Measurements from ENCODE around the gene MED1.
"Not testable (repeated sequence)": the region's sequence is repeated elsewhere in the genome, so short reads cannot be mapped to it uniquely, and the experiment has no call there.

Gene MED1

DNA sequence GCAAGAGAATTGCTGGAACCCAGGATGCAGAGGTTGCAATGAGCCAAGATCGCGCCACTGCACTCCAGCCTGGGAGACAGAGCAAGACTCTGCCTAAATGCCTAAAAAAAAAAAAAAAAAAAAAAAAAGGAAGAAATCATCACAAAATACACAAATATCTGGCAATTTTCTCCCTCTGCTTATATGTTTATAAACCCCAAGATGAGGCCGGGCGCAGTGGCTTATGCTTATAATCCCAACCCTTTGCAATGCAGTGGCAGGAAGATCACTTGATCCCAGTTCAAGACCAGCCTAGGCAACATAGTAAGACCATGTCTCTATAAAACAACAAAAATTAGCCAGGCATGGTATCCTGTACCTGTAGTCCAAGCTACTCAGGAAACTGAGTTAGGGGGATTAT, 21.5 kb downstream of the MED1 start:
- DNase-seq (ENCODE audit: extremely low read depth in 1 of 2, low read depth in 1 of 2) = no peak

DNA sequence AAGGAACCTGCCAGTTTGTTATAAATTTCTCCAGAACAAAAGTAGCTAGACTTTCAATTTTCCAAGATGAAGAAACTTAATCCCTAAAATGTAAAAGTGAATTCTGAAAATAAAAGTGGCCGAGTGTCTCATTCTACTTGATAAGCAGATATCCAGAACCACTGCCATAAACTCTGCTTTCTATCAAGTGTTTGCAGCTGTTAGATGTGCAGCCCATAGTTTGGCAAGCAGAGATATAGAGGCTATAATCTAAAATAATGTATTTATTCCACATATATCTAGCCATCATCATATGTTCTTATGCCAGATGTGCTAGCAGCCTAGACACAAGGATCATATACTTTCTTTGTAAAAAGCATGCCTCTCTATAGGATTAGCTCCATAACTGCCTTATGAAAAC, 34.9 kb downstream of the MED1 start:
- no peak for DNase-seq (ENCODE audit: extremely low read depth in 1 of 2, low read depth in 1 of 2)

DNA sequence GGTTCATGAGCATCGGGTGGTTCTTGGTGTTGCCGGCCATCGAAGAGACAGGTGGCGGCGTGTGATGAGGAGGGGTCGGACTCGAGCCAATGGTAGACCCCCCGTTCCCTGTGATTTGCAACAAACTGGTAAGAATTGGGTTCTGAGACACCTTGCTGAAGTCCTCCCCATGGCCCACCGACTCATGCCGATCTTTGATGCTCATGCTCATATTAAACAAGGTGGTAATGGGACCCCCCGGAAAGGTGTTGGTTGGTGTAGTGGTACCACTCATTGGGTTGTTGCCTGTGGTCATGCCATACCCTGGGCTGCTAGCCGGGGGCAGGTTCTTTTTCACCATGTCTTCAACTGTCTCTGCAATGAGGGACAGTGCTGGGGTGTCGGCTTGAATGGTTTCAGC, 40.8 kb downstream of the MED1 start:
- DNase-seq (ENCODE audit: extremely low read depth in 1 of 2, low read depth in 1 of 2) = no peak

DNA sequence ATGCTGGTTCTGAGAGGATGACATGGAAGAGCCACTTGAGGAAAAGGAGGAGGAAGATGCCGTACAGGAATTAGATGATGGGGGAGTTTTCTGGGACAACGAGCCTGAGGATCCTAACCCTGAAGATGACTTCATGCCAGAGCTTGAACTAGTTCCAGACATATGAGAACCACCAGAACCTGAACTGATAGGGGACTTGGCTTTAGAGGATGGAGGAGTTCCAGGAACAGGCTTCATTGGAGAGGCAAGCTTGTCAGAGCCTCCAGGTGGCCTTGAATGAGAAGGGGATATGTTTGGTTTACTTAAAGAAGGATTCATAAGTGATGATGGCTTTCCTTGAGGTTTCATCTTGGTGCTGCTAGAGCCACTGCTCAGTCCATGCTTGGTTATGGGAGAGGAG, 42.7 kb downstream of the MED1 start:
- no peak for DNase-seq (ENCODE audit: extremely low read depth in 1 of 2, low read depth in 1 of 2)

DNA sequence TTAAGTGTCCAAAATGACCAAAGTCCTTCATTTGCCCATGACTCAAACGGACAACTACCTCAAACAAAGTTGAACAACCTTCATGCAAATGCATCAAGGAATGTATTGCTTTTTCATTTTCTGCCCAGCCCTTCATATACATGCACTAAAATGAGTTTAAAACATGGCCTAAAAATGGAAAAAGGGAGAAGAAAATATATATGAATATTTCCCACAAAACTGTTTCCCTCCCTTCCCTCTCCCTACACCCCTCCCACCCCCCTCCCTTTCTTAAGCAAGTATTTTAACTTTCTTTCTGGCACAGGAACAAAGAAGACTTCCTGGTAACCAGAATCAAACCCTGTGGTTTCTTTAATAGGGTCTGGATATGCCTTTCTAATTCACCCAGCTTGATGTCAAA, 44.1 kb downstream of the MED1 start:
- DNase-seq (ENCODE audit: extremely low read depth in 1 of 2, low read depth in 1 of 2) = no peak

DNA sequence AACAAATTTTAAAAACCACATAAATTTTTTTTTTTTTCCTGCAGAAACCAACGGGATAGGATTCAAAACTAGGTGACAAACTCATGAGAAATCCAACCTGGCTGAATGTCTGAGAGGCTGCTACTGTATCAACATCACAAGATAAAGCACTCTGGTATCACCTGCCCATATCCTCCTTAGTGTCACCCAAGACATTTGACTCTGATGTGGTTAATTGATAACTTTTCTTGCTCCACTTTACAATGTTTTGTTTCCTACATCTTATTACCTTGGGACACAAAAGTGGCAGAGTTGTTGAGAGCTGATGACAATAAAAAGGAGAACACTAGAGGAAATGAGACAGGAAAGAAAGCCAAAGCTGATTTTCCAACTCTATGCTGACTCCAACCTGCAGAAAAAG, 45.6 kb downstream of the MED1 start:
- no peak for DNase-seq (ENCODE audit: extremely low read depth in 1 of 2, low read depth in 1 of 2)

DNA sequence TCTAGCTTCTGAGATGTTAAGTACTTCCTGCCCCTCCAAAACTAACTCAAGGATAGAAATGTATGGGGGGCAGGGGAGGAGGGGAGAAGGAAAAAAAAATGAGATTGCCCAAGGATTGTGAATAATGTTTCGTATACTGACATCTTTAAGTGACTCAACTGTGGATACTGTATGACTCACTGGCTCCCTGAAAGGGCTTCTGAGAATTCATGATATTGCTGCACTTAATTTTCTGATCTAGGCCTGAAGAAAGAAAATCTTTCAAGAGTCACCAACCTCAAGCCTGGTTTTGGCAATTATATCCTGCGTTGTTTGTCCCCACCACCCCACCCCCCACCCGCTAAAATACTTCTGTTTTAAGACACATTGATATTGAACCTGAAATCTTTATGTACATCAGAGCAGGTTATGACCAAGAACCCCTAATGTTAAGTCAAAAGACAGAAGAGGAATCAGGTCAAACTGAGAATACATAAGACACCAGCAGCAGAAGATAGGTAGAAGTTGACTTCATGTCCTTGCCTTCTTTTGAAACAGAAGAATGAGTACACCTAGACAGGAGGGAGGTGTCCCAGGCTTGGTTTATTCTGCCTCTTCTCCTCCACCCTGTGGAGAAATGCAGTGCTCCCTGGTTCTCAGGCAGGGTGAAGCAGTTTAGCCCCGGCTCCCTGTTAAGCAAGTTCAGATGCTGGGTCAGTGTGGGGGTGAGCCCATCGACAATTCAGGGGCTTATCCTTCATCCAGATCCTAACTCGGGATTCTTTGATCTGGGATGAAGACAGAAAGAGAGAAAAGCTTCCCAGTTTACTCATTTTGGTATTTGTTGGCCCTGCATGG, 46.3 kb downstream of the MED1 start:
- no peak for DNase-seq (ENCODE audit: extremely low read depth in 1 of 2, low read depth in 1 of 2)

DNA sequence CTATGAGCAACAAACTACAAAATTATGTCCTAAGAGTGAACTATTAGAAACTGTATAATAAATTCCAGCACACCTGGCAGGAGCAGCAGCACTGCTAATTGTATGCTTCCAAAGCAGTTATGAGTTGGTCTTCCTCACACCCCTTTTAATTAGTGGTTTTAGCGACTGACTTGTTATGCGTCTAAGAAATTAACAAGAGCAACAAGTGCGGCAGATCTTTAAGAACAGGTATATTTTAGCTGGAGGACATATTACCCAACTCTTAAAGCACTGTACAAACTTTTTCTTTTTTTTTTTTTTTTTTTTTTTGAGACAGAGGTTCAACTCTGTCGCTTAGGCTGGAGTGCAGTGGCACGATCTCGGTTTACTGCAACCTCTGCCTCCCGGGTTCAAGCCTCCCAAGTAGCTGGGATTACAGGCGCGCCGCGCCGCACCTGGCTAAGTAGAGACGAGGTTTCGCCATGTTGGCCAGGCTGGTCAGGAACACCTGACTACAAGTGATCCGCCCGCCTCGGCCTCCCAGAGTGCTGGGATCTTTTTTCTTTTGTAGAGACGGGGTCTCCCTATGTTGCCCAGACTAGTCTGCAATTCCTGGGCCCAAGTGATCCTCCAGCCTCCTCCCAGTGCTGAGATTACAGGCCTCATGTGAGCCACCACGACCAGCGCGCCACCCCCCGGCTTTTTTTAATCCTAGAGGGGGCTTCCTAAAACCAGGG, 48.0 kb downstream of the MED1 start:
- DNase-seq (ENCODE audit: extremely low read depth in 1 of 2, low read depth in 1 of 2) = no peak

DNA sequence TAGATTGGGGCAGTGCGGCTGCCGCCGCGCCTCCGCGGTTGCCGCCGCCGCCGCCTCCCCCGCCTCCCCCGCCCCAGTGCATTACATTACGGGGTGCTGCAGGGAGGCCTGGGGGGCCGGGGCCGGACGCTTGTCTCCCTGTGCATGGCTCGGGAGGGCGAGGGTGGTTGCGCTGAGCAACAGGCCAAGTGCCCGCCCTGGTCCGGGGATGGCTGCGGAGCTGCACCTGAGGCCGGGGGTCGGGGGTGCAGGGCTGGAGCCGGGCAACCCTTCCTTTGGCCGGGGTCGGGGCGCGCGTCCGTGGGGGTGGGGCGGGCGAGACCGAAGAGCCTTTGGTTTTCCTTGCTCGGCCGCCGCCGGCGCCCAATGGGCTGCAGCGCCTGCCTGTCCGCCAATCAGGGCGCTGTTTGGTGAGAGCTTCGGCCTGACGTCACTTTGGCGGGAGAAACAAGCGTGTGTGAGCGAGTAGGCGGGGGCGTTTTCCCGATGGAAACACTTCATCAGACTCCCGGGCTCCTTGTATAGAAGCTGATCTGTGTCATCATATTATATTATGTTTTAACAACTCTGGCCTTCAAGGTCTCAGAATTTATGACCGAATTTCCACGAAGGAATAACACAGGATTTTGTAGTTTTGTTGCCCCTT, 48.7 kb downstream of the MED1 start:
- DNase-seq (ENCODE audit: extremely low read depth in 1 of 2, low read depth in 1 of 2) = peak; percentile 53 to 77

DNA sequence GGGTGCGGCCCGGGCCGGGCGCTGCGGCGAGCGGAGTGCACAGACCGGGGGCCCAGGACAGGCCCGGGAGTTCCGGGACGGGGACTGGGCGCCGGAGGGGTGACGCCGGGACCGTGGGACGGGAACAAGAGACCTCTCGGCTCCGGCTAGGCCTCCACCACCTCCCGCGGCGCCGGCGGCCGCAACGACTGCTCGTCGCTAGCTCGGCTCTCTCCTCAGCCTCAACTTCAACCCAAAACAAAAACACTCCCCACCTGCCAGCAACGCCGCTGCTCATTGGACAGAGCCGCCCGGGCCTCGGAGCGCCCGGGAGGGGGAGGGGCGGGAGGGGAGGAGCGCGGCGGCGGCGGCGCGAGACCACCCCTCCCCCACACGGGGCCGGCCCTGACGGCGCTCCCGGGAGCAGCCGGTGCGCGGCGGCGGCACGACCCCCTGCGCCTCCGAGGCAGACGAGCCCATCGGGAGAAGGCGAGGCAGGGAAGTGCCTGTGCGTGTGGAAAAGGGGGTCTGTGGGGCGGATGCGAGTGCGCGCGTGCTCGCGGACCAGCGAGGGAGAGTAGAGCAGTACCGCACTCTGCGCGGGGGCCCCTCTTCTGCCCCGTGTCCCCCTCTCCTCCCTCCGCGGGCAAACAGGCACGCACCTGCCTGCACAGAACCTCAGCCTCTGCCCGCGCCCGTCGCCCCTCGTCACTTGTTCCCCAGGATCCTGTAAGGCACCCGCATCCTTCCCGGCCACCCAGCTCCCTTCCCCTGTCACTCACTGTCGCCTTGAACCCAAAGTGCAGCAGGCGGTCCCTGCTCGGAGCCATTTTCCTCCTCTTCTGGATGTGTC, 49.4 kb downstream of the MED1 start, which contains the start of gene FBXL20:
Gene FBXL20, minus strand, starts transcription at position 215 of the 832 bp plus-strand sequence. CDS start 224 bp downstream, outside the sequence.
- peak; percentile 83 to 89 for DNase-seq (ENCODE audit: extremely low read depth in 1 of 2, low read depth in 1 of 2)

DNA sequence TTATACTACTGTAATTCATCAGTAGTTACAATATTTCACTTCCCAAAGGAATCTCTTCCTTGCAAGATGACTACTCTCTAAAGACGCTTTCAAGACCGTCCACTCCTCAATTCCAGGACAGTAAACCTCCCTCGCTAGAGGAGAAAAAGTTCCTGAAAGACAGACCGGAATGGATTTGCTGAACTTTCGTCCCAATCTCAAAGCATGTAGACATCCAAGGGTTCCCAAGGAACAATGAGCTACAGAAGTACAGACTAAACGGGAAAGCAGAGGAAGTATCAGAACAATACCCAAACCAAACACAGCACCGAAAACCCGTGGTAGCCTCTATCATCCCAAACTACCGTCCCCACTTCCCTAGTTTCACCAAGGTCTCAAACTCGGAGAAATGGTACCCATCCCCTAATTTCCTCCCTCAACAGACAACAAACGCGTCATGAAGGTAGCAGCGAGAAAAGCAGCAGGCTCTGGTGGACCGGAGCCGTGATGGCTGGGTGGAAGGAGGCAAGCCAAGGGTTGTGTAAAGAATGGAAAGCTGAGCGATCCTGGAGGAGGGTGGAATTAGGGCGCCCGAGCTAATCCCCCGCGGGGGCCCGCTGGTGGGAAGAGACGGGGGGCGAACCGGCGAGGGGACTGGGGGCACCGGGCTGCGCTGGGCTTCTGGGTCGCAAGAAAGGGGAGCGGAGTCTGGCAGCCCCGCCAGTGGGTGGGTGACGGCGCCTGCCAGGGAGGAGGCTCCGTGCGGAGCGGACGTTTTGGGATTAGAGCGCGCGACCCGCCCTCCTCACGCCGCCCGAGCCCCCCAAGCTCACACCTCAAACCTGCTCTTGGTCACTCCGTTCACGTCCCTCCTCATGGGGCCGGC, 50.3 kb downstream of the MED1 start:
- DNase-seq (ENCODE audit: extremely low read depth in 1 of 2, low read depth in 1 of 2) = no peak

DNA sequence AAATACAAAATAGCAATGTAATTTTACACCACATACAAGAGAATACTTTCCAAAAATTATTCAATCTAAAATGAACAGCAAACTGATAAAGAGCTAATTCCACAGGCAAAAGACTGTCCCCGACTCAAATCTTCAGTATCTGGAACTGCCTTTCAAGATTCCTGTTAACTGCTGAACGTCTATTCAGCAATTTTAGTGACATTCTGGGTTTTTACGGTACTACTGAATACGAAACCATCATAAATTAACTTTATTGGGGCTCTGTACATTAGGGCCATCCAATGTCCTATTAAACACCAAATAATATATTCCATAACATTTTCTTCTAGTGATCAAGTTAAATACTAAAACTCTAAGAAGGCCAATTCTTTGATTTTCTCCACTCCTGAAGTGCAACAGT, 51.3 kb downstream of the MED1 start:
- no peak for DNase-seq (ENCODE audit: extremely low read depth in 1 of 2, low read depth in 1 of 2)

DNA sequence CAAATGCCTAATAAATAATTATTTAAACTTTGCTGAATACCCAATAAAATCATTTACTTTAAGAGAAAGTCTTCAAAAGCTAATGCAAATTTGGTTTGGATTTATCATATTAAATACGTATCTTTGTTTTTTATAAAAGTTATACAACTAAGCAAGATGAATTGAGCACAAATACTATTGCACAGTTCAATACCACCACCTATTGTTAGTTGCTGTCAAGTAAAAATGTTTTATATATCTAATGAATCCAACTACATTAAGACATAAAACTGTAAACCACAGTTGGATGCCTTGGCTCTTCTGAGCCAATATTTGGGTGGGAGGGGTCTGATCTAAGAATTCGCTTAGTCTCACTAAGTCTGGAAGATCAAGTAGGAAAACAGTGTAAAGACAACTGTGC, 57.3 kb downstream of the MED1 start:
- no peak for DNase-seq (ENCODE audit: extremely low read depth in 1 of 2, low read depth in 1 of 2)

DNA sequence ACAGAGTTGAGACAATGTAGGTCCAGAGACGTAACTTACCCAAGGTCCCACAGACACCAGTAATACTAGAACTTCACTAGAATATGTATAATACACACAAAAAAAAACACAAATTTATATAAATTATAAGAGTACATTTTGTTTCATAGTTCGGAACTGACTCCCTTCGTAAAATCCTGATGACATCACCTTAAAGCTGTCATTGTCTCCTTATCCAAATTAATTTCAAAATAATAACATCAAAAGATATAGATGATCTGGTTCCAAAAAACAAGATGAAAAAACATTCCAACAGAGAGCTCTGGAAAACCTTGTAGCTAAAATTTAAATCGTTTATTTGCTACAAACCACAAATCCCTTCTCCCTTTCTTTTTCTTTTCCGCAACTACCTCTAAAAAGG, 59.6 kb downstream of the MED1 start:
- DNase-seq (ENCODE audit: extremely low read depth in 1 of 2, low read depth in 1 of 2) = no peak

DNA sequence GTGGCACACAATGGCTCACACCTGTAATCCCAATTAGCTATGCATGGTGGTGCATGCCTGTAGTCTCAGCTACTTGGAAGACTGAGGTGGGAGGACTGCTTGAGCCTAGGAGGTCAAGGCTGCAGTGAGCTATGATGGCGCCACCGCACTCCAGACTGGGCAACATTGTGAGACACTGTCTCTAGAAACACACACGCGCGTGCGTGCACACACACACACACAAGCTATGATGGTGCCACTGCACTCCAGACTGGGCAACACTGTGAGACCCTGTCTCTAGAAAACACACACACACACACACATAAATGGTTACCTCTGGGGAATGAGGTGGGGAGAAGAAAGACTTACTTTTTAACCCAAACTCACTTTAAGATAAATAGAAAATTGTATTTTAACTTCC, 66.0 kb downstream of the MED1 start:
- no peak for DNase-seq (ENCODE audit: extremely low read depth in 1 of 2, low read depth in 1 of 2)

DNA sequence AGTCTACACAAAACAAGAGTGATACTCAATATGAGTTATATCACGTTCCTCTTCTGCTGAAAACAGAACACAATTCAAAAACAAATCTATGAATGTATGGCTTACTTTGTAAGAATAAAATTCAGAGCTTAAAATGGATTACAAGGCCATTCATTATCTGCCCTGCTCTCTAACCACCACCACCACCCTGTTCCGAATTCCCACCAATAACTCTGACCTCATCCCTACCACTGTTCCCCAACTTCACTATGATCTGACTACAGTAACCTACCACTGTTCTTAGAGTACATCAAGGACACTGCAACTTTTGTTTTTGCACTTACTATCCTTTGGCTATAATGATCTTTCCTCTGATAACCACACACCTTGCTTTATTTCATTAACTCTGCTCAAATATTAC, 70.9 kb downstream of the MED1 start:
- DNase-seq (ENCODE audit: extremely low read depth in 1 of 2, low read depth in 1 of 2) = no peak

DNA sequence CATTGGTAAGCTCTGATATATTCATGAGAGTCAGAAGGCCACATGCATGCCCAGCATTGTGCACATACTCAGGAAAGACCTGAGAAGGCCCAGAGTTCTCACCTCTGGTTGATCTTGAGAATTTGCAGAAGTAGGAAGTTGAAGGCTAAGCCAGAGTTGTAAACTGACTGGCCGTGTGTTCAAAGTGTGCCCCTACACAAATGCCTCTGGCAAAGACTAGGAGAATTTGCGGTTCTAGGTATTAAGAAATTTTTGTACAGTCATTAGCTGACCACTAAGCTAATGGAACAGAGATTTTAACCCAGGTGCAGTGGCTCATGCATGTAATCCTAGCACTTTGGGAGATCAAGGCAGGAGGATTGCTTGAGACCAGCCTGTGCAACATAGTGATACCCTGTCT, 74.6 kb downstream of the MED1 start:
- no peak for DNase-seq (ENCODE audit: extremely low read depth in 1 of 2, low read depth in 1 of 2)

DNA sequence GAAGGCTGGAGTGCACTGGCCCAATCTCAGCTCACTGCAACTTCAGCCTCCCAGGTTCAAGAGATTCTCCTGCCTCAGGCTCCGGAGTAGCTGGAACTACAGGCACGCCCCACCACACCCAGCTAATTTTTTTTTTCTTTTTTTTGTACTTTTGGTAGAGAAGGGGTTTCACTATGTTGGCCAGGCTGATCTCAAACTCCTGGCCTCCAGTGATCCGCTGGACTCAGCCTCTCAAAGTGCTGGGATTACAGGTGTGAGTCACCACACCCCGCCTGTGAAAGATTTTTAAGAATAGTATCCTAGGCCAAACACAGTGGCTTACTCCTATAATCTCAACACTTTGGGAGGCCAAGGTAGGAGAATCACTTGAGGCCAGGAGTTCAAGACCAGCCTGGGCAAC, 83.3 kb downstream of the MED1 start:
- DNase-seq (ENCODE audit: extremely low read depth in 1 of 2, low read depth in 1 of 2) = not testable (repeated sequence)

DNA sequence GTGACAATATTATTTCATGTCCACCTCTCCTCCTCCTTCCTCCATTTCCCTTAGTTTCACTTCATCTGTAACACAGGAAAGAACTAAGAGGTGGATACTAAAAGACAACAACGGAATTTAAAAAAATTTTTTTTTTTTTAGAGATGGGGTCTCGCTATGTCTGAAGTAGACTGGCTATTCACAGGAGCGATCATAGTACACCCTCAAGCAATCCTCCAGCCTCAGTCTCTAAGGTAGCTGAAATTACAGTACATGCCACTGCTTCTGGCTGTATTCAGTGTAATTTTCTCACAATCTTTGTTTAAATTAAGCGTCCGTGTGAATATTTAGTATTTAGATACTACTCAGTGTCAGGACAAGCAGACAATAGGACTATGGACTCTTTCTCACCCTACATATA, 85.2 kb downstream of the MED1 start:
- no peak for DNase-seq (ENCODE audit: extremely low read depth in 1 of 2, low read depth in 1 of 2)

DNA sequence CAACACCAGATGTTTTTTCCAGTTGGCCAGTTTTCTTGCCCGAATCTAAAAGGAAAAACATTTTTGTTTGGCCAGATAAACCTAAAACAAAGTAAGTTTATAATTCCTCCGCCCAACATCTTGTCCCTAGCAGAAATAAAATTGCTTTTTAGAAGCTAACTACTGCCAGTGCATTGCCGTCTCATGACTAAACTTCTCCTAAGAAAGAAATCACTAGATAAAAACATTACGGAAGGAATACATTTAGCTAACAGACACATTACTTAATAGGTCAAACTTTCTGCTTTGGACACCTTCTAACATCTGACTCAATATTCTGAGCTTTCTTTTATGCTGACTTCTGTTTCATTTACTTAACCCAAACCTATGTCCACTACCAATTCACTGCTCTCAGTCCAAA, 85.8 kb downstream of the MED1 start:
- no peak for DNase-seq (ENCODE audit: extremely low read depth in 1 of 2, low read depth in 1 of 2)
